Right lung (tissue), 5 donors: ENCODE measurements around the gene PPP1R37. TPM values are rescaled to one million over a fixed set of nuclear protein-coding genes. Genes with fewer than 3 reads are reported as not detected.

Experiments used
- DNase-seq, 2 donors: peaks; one replicate each; pipeline ENCODE4 v3.0.0-alpha.2; 2013
- polyA plus RNA-seq, 5 donors: library from polyadenylated mRNA; unstranded; fragments of 120-200 nt; gene quantifications; one replicate each; pipeline versions ENCODE4 v1.2.1 to v1.2.3, GENCODE V29; 2013; ENCODE audit warnings: inconsistent platforms in 1 of 5, low replicate concordance in 1 of 5; ENCODE audit not compliant: insufficient read length in 5 of 5, insufficient read depth in 1 of 5

The PPP1R37 gene
- polyA plus RNA-seq, 5 donors, result 15.1 to 31.4 (median 21.0) TPM

DNA sequence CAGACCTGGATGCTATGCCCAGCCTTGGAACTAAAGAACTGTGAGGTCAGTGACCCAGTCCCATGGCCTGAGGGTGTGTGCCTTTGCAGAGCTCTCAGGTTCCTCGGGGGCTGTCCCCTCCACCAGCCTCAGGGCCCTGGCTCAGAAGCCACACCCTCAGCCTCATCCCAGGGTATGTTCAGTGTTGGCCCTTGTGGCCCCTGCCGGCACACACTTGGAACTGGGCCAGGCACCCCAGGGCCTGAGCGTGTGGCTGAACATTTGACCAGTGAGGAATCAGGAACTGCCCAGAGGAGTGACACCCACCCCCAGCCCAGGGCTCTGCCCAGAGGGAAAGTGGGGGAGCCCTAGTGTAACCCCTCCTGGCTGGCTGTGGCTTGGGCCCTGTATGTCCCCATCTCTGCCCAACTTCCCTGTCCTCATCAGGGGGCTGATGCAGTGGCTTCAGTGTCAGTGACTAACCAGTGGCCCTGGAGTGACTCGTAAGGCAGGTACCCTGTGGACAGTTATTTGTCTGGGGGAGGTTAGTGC lies 57.8 kb downstream of the PPP1R37 start:
- DNase-seq, result no peak

DNA sequence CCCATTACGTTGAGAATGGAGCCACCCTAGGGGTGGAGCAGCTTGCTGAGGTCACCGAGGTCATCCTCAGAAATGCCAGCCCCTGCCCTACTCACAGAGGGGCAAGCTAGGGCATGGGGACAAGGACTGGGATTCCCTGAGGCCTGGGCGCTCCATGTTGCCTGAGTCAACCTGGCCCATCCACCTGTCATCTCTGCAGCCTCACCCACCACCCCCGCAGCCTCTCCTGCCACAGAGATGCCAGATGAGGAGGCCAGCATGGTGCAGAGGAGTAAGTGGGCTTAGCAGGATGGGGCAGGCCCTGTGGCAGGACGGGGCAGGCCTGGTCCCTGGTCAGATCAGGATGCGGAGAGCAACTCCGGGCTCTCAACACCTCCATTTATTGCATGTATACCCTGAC lies 58.3 kb downstream of the PPP1R37 start:
- DNase-seq, result no peak

DNA sequence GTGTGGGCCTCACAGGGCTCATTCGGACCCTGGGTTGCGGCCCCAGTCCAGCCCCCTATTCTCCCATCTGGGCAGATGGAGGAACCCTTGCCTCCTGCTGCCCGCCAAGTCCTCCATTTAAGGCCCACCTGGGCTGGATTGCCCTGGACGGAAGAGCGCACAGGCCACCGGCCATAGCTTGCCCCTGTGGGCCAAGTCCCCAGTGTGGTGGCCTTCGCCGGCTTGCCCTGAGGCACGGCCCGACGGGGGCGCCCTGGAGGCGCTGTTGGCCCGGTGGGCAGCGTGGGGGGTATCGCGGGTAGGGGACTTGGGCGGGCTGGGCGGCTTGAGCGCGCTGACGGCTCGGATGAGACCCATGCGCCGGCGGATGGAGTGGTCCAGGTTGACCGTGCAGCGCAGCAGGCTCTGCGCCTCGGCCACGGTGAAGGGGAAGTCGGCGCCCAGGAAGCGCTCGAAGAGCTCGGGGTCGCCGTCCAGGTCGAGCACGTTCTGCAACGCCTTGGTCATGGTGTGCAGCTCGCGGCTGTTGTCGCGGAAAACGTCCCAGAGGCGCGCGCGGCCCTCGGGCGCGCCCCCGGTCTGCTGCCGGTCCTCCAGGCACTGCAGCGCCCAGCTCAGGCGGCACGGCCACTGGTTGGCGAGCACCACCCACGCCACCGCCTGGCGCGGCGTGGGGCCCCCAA lies 59.0 kb downstream of the PPP1R37 start:
- no peak for DNase-seq

DNA sequence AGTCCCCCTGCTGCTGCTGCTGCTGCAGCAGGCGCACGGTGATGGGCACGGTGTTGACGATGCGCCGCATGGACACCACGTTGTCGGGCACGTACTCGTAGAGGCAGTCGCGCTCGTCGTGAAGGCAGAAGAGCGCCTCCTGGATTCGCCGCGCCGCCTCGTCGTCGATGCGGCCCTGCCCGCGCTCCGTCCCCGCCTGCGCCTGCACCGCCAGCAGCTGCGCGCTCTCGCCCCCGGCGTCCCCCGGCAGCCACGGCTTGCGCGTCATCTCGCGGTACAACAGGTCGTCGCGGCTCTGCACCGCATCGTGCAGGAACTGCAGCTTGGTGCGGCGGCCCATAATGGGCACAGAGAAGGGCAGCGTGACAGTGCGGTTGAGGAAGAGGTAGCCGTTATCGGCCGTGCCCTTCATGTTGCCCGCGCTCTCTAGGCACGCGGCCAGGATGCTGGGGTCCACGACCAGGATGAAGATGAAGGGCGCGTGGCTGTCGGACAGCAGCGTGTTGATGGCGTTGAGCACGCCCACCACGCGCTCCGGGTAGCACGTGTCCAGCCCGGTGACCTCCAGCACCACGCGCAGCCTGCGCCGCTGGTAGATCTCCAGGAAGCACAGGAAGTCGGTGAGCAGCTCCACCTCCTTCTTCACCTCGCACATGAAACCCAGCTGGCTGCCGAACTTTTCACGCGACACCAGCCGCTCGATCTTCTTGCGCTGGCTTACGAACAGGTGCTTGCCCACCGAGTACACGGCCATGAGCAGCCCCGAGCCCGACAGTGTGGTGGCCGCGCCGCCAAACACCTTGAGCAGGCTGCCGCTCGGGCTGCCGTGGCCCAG lies 59.7 kb downstream of the PPP1R37 start:
- DNase-seq, result peak in 1 of 2 donors; percentile 34

- peak in 1 of 2 donors; percentile 16 for DNase-seq
Measured at GRCh38 chr19:45153339-45154063, 60.5 kb downstream of the PPP1R37 start.

GRCh38 chr19:45154064-45154827 lies 61.3 kb downstream of the PPP1R37 start:
- DNase-seq, result no peak

- DNase-seq, result no peak
Measured at GRCh38 chr19:45156011-45156630, 63.1 kb downstream of the PPP1R37 start.

GRCh38 chr19:45156751-45157150 lies 63.8 kb downstream of the PPP1R37 start:
- DNase-seq, result no peak

- no peak for DNase-seq
Measured at GRCh38 chr19:45158503-45159209, 65.7 kb downstream of the PPP1R37 start.

GRCh38 chr19:45159210-45159970 lies 66.4 kb downstream of the PPP1R37 start:
- DNase-seq, result no peak

- DNase-seq, result no peak
Measured at GRCh38 chr19:45159971-45160324, 67.0 kb downstream of the PPP1R37 start.

DNA sequence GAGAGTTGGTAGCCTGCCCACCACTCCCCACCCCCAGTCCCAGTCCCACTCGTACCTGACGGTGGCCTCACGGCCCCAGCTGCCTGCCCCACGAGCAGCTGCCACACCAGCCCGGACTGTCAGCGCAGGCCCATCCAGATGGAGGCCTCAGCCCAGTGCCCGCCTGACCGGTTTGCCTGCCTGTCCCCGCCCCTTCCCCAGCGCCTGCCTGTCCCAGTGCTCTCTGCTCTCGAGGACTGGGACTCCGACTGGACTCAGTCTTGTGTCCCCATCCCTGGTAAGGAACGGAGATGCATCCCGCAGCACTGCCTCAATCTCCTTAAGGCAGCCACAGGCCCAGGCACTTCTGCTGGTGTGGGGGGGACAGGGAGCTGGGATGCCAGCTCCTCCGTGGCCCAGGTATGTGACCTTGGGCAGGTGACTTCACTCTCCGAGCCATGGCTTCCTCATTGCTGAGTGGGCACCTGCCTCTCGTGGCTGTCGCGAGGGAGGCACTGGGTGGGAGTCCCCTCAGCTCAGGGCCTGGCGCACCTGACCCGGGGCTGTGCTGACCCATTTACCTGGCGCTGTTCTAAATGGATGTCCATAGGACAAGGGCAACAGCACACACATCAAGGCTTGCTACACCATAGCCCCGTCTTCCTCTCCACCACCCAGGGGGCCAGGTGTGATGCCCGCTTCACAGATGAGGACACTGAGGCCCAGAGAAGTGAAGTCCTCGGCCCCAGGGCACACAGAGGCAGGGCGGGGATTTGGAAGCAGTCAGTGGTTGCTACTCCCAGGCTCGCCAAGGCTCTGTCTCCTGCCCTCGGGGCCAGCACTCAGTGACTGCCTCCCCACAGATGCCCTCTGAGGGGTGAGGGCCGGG lies 68.1 kb downstream of the PPP1R37 start, which contains the start of gene NKPD1:
TSS of gene NKPD1 (minus strand) at position 113 of the 868 bp plus-strand sequence. CDS start 832 bp downstream, outside the sequence.
- DNase-seq, result no peak

- no peak for DNase-seq
Measured at GRCh38 chr19:45161738-45162607, 69.0 kb downstream of the PPP1R37 start.

- no peak for DNase-seq
Measured at GRCh38 chr19:45162608-45163143, 69.7 kb downstream of the PPP1R37 start.

GRCh38 chr19:45163156-45163555 lies 70.2 kb downstream of the PPP1R37 start:
- DNase-seq, result no peak

DNA sequence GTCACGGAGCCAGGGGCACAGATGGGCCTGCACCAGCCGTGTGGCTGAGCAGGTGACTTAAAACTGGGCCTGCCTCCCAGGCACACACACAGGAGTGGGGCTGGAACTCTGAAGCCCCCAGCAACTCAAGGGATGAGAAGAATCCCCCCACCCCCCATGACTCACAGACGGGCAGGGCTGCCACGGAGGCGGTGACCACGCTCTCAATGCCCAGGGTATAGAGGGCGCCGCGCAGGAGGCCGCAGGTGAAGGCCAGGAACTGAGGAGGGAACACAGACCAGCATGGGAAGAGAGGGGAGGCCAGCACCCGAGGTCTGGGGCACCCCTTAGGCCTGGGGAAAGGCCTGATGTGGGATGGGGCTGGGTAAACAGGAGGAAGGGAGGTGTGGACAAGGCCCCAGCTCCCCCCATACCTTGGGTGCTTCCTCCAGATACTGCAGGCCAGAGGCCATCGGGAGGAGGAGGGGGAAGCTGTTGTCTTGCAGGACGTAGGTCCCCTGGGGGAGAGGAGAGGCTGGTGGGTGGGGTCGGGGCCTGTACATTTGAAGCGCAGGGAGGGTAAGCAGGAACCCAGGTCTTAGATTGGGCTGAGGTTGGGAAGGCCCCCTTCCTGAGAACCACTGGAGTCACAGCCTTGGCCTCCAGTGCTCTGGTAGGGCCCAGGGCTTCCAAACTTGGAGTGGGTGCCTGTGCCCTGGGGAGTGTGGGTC lies 70.9 kb downstream of the PPP1R37 start:
- DNase-seq, result no peak
